CD4-positive, alpha-beta T cell (primary cell): Measurements from ENCODE around the gene GBA2. TPM values are rescaled to one million over a fixed set of nuclear protein-coding genes. Genes with fewer than 3 reads are reported as not detected.

Source experiments
- ATAC-seq: fragments of 200-7000 bp; cut with Tn5 transposase; one replicate; pipeline ENCODE4 v1.10.0; 2022; ENCODE audit warnings: mild to moderate bottlenecking; ENCODE audit not compliant: poor library complexity
- CTCF ChIA-PET: fragments of 350-600 bp; sonication (Branson Sonifier 250); formaldehyde crosslinking; loops from one replicate; lab custom pipeline; 2021; ENCODE audit warnings: antibody characterized with exemption, inconsistent platforms; lab: Charles Lee
- POLR2A ChIA-PET: fragments of 350-600 bp; sonication (Branson Sonifier 250); formaldehyde crosslinking; loops from one replicate; lab custom pipeline; 2021; ENCODE audit warnings: antibody characterized with exemption, inconsistent platforms; lab: Charles Lee
- DNase-seq, 14 experiments: peaks; one replicate each; pipeline ENCODE4 v3.0.0-alpha.2; 2013 to 2020; ENCODE audit warnings: mixed read lengths in 2 of 14
- H3K27ac ChIP-seq, 2 donors: one replicate each; pipeline versions ENCODE4 v1.5.1 to v1.7.0; 2013; ENCODE audit warnings: low read length in 2 of 2, low read depth in 1 of 2, mild to moderate bottlenecking in 1 of 2
- H3K27me3 ChIP-seq, 2 experiments: 1 replicate in 1 of 2; 2 replicates in 1 of 2; pipeline versions ENCODE4 v1.6.1 to v1.7.0; 2013; ENCODE audit warnings: low read length in 2 of 2, control low read depth in 1 of 2, mild to moderate bottlenecking in 1 of 2, moderate library complexity in 1 of 2; ENCODE audit not compliant: insufficient read depth in 2 of 2, control insufficient read depth in 1 of 2
- H3K36me3 ChIP-seq: one replicate; pipeline ENCODE4 v1.6.1; 2013; ENCODE audit warnings: low read length, control low read depth; ENCODE audit not compliant: insufficient read depth
- H3K4me1 ChIP-seq: one replicate; pipeline ENCODE4 v1.6.1; 2013; ENCODE audit warnings: low read length, control low read depth; ENCODE audit not compliant: insufficient read depth
- H3K4me3 ChIP-seq: one replicate; pipeline ENCODE4 v1.5.1; 2013; ENCODE audit warnings: mild to moderate bottlenecking, low read length, moderate library complexity
- H3K9me3 ChIP-seq, 2 experiments: 1 replicate in 1 of 2; 2 replicates in 1 of 2; pipeline versions ENCODE4 v1.6.1 to v1.7.0; 2013; ENCODE audit warnings: low read length in 2 of 2, mild to moderate bottlenecking in 2 of 2, control low read depth in 1 of 2, moderate library complexity in 1 of 2; ENCODE audit not compliant: control insufficient read depth in 1 of 2, insufficient read depth in 1 of 2
- H3K27ac Mint-ChIP-seq: one replicate; pipeline ENCODE4 v1.8.0; 2020; ENCODE audit warnings: mixed read lengths
- H3K27me3 Mint-ChIP-seq: one replicate; pipeline ENCODE4 v1.8.0; 2021; ENCODE audit warnings: mixed read lengths
- H3K36me3 Mint-ChIP-seq: one replicate; pipeline ENCODE4 v1.8.0; 2021; ENCODE audit warnings: low read depth, mixed read lengths
- H3K4me1 Mint-ChIP-seq: one replicate; pipeline ENCODE4 v1.8.0; 2021; ENCODE audit warnings: low read depth, mixed read lengths
- H3K4me3 Mint-ChIP-seq: one replicate; pipeline ENCODE4 v1.8.0; 2020; ENCODE audit warnings: mild to moderate bottlenecking, mixed read lengths
- H3K9me3 Mint-ChIP-seq: one replicate; pipeline ENCODE4 v1.8.0; 2020; ENCODE audit warnings: mixed read lengths
- intact Hi-C, 2 experiments: fragments of 100-400 bp; cut with DNase I in 1 of 2; cut with micrococcal nuclease in 1 of 2; formaldehyde crosslinking; loops; one replicate each; pipeline versions ENCODE4 v1.15.1 to v1.9.0; 2023 to 2025; cut with DNase I, micrococcal nuclease
- total RNA-seq, 174 experiments: library from RNA in 2 of 174; stranded (reverse) in 2 of 174; gene quantifications; one replicate each; pipeline ENCODE4 v1.2.3 and lab custom pipeline; 2021 to 2026
- TF ChIP-seq, protein P1 (sequence below): fragments of 200-600 bp; IDR thresholded peaks from one replicate; pipeline ENCODE4 v1.8.0; 2022; ENCODE audit warnings: antibody characterized with exemption, mild to moderate bottlenecking

Gene GBA2
- total RNA-seq, 2 experiments from 2014 or later = 17.3 to 18.6 TPM

DNA sequence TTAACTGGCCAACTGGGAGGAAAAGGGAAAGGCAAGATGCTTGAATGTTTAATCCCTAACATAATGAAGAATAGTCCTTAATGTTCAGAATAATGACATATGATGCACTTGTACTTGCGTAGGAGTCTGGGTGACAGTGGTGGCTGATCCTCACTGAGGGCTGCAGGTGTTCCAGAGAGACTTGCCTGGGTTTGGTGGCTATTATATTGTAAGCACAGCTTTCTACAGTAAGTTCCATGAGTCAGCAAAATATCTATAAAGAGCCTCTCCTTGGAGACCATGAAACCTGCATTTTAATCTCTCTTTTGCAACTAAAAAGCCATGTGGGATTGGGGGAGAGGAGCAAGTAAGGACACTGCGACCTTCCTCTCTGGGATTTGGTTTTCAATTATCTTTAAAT, 40.5 kb upstream of the GBA2 start:
- intact Hi-C loops = no loop called here
- Mint-ChIP-seq H3K27me3 (no peaks in the 10 kb centered on the region), H3K27ac (no peak overlapping the region), H3K36me3 (peaks cover 38% of the 10 kb centered on the region), H3K9me3 (no peaks in the 10 kb centered on the region), H3K4me3 (no peak overlapping the region), H3K4me1 (peaks cover 7% of the 10 kb centered on the region)
- Histone ChIP-seq H3K4me3 (no peak overlapping the region), H3K4me1 (peaks cover 5% of the 10 kb centered on the region), H3K27me3 (no peaks in the 10 kb centered on the region), H3K36me3 (peaks cover 33% of the 10 kb centered on the region), H3K27ac (no peak overlapping the region), H3K9me3 (no peaks in the 10 kb centered on the region)
- DNase-seq (no peak), ATAC-seq (no peak)
- ChIA-PET CTCF (interaction anchor here (0.6 to 3.5 kb wide), 17 partner anchors 12 to 145 kb away, joined by 3 to 32 read pairs (median 4); partner anchors contain the start of genes CREB3, FAM221B, GBA2 and RGP1), POLR2A (interaction anchor here (1.2 kb wide), 1 partner anchor 41 kb away, joined by 4 read pairs; no protein-coding TSS in a partner anchor)
- TF ChIP-seq, protein P1, sequence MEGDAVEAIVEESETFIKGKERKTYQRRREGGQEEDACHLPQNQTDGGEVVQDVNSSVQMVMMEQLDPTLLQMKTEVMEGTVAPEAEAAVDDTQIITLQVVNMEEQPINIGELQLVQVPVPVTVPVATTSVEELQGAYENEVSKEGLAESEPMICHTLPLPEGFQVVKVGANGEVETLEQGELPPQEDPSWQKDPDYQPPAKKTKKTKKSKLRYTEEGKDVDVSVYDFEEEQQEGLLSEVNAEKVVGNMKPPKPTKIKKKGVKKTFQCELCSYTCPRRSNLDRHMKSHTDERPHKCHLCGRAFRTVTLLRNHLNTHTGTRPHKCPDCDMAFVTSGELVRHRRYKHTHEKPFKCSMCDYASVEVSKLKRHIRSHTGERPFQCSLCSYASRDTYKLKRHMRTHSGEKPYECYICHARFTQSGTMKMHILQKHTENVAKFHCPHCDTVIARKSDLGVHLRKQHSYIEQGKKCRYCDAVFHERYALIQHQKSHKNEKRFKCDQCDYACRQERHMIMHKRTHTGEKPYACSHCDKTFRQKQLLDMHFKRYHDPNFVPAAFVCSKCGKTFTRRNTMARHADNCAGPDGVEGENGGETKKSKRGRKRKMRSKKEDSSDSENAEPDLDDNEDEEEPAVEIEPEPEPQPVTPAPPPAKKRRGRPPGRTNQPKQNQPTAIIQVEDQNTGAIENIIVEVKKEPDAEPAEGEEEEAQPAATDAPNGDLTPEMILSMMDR = no peak

- Histone ChIP-seq H3K4me1 (no peaks in the 10 kb centered on the region), H3K36me3 (peaks cover 16% of the 10 kb centered on the region), H3K27ac (no peak overlapping the region), H3K4me3 (no peak overlapping the region), H3K9me3 (no peaks in the 10 kb centered on the region), H3K27me3 (no peaks in the 10 kb centered on the region)
- DNase-seq (no peak), ATAC-seq (no peak)
- Mint-ChIP-seq H3K27ac (no peak overlapping the region), H3K36me3 (peaks cover 49% of the 10 kb centered on the region), H3K9me3 (no peaks in the 10 kb centered on the region), H3K4me1 (no peaks in the 10 kb centered on the region), H3K27me3 (no peaks in the 10 kb centered on the region), H3K4me3 (no peak overlapping the region)
- TF ChIP-seq, protein P1 = no peak
- ChIA-PET CTCF (interaction anchor here (1.0 to 1.7 kb wide), 2 partner anchors 27 to 52 kb away, joined by 3 to 5 read pairs; no protein-coding TSS in a partner anchor), POLR2A (no interaction called here)
- intact Hi-C loops = no loop called here
Observed at GRCh38 chr9:35783418-35783817, 34.4 kb upstream of the GBA2 start.

DNA sequence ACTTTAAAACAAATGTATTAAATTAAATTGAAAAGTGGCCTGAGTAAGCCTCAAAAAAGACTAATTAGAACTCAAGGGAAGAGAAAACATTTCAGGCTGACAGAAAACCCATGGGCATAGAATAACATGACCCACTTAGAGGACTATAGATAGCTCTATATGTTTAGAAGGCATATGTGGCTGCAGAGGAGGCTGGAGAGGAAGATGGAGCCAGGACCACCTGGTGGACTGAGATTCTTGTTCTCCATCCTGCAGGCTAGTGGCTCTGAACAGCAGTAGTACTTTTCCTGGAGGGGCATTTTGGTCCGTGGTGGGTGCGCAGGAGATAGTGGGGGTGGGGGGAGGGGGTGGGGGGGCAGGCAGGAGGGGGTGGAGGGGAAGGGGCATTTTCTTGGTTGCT, 32.0 kb upstream of the GBA2 start:
- H3K9me3 Mint-ChIP-seq = no peaks in the 10 kb centered on the region
- no peaks in the 10 kb centered on the region for H3K27me3 Mint-ChIP-seq
- CTCF ChIA-PET = interaction anchor here (0.7 kb wide), 1 partner anchor 84 kb away, joined by 4 read pairs; no protein-coding TSS in a partner anchor
- no peak overlapping the region for H3K4me3 ChIP-seq
- TF ChIP-seq, protein P1 = no peak
- no peak for DNase-seq
- H3K4me3 Mint-ChIP-seq = no peak overlapping the region
- no peak overlapping the region for H3K27ac Mint-ChIP-seq
- intact Hi-C loops = no loop called here
- H3K4me1 ChIP-seq = no peaks in the 10 kb centered on the region
- H3K36me3 ChIP-seq = peaks cover 11% of the 10 kb centered on the region
- H3K36me3 Mint-ChIP-seq = peaks cover 36% of the 10 kb centered on the region
- POLR2A ChIA-PET = no interaction called here
- no peak for ATAC-seq
- H3K27ac ChIP-seq = no peak overlapping the region
- H3K4me1 Mint-ChIP-seq = no peaks in the 10 kb centered on the region
- H3K9me3 ChIP-seq = no peaks in the 10 kb centered on the region
- no peaks in the 10 kb centered on the region for H3K27me3 ChIP-seq
